Islet of Langerhans (tissue), 1 donor: ENCODE results near the gene CT45A3.
"Not testable (repeated sequence)": the region's sequence is repeated elsewhere in the genome, so short reads cannot be mapped to it uniquely, and the experiment has no call there.

Experiments
- FAIRE-seq: peaks from one replicate; lab custom pipeline; 2011; peaks lifted over from hg19 to GRCh38; lab: Jason Lieb, UNC

CT45A3 gene, protein sequence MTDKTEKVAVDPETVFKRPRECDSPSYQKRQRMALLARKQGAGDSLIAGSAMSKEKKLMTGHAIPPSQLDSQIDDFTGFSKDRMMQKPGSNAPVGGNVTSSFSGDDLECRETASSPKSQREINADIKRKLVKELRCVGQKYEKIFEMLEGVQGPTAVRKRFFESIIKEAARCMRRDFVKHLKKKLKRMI

DNA sequence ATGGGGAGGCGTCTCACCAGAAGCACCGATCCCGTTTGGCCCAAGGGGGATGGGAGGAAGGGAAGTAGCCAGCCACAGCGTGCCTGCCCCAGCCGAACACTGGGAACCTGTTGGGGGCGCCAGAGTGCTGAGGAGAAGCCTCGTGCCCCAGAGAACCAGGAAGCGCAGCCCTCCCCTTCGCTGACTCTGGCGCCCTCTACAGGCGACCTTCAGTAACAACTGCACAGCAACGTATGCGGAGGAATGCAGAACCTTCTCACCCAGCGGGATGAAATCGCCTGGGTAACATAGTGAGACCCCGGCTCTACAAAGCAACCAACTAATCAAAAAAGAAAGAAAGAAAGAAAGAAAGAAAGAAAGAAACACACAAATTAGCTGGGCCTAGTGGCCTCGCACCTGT lies at the start of gene CT45A3:
Gene CT45A3 (minus strand): TSS at position 101 of the 400 bp plus-strand sequence. CDS start 3,747 bp downstream, outside the sequence.
- FAIRE-seq: not testable (repeated sequence)

DNA sequence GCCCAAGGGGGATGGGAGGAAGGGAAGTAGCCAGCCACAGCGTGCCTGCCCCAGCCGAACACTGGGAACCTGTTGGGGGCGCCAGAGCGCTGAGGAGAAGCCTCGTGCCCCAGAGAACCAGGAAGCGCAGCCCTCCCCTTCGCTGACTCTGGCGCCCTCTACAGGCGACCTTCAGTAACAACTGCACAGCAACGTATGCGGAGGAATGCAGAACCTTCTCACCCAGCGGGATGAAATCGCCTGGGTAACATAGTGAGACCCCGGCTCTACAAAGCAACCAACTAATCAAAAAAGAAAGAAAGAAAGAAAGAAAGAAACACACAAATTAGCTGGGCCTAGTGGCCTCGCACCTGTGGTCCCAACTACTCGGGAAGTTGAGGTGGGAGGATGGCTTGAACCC lies 34.7 kb upstream of the CT45A3 start, which contains the start of gene CT45A6:
Gene CT45A6 (minus strand): TSS at position 101 of the 400 bp plus-strand sequence. CDS start 3,794 bp downstream, outside the sequence.
- not testable (repeated sequence) for FAIRE-seq

DNA sequence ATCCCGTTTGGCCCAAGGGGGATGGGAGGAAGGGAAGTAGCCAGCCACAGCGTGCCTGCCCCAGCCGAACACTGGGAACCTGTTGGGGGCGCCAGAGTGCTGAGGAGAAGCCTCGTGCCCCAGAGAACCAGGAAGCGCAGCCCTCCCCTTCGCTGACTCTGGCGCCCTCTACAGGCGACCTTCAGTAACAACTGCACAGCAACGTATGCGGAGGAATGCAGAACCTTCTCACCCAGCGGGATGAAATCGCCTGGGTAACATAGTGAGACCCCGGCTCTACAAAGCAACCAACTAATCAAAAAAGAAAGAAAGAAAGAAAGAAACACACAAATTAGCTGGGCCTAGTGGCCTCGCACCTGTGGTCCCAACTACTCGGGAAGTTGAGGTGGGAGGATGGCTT lies 17.4 kb upstream of the CT45A3 start, which contains the start of gene CT45A5:
Gene CT45A5 (minus strand): TSS at position 101 of the 400 bp plus-strand sequence. CDS start 3,774 bp downstream, outside the sequence.
- FAIRE-seq: not testable (repeated sequence)

DNA sequence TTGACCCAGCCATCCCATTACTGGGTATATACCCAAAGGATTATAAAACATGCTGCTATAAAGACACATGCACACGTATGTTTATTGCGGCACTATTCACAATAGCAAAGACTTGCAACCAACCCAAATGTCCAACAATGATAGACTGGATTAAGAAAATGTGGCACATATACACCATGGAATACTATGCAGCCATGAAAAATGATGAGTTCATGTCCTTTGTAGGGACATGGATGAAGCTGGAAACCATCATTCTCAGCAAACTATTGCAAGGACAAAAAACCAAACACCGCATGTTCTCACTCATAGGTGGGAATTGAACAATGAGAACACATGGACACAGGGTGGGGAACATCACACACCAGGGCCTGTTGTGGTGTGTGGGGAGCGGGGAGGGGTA lies 23.3 kb downstream of the CT45A3 start:
- not testable (repeated sequence) for FAIRE-seq

DNA sequence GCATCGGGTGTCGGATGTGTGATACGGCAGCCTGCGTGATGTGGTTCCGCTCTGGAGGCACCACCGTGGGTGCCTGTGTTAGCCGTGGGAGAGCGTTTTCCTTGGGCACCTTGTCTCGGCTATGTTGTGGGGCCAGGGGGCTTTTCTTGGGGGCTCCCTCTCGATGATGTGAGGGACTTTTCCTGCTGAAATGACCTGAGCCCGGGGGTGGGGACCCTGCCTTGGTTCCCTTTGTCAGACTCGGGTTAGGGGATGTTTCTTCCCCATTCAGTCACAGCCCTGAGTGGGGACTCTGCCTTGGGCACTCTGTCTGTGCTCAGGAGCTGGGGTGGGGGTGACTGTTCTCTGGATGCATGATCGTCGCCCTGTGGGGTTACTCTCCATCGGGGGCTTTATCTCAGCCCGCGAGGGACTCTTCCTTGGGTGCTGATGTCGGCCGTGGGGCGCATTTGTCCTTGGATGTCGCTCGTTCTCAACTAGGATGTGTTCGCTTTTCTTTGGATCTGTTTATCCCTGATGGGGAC lies 26.7 kb downstream of the CT45A3 start:
- no peak for FAIRE-seq

DNA sequence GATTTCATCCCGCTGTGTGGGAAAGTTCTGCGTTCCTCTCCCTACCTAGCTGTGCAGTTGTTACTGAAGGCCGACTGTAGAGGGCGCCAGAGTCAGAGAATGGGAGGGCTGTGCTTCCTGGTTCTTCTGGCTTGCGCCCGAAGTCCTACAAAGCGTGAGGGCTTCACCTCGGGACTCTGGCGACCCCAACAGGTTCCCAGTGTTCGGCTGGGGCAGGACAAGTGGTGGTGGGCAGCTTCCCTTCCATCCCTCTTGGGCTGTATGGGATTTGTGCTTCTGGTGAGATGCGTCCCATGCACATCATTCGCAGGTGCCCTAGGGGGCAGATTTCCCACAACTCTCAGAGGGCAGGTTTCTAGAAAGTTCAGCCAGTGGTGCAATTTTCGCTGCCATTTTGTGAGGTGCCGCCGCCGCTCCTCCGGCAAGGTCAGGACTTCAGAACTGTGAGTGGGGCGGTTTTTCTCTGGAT lies 27.3 kb downstream of the CT45A3 start:
- FAIRE-seq: no peak

DNA sequence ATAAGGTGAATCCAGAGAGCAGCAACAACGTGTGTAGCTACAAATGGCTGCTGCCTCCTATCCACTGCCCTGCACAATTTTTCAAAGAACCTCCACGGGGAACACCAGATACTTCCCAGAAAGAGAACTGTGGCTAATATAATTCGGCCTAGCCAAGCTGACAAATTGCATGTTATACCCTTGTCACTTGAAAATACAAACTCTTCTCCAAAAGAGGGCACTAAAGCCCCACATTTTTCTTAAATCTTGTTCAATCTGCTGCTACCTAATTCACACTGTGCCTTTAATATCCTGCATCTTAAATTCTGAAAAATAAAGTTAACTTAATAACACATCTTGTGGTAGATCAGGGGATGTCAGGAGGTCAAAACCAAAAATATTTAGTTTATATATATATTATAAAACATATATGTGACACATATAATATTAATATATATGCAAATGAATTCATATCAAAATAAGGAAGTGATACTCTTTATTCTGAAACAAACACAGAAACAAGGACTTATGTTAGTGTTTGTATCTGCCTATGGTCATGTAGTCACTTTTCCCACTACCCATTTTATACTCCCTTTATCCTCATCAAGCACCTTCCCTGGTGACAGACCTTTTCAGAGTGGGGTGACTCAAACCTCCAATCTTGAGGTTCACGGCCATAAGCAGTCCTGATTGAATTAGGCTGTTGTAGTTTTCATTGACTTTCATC lies 30.5 kb downstream of the CT45A3 start:
- FAIRE-seq: no peak

DNA sequence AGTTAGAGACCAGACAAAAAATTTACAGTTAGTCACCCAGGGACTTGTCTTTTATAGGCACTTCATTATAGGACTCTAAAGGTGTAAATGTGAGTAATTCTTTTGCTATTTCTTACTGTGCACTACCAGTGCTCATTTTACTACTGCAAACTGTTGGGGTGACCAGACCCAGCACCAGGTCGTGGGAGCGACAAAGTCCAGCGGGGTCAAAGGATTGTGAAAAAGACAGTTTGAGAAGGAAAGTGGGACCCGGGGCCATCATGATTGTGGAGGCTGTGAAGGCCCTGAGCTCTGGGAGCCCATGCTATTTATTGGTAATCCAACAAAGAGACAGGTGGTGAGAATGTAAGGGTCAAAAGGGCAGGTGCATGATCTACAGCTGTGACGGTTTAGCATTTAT lies 33.3 kb downstream of the CT45A3 start:
- not testable (repeated sequence) for FAIRE-seq

DNA sequence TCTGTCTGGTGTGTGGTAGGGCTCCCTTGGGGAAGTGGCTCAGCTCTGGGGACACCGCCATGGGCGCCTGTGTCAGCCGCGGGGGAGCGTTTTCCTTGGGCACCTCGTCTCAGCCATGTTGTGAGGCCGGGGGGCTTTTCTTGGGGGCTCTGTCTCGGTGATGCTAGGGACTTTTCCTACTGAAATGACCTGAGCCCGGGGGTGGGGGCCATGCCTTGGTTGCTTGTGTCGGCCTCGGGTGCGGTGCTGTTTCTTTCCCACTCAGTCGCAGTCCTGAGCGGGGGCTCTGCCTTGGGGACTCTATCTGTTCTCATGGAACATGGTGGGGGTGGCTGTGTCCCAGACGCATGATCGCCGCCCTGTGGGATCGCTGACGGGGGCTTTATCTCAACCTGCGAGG lies 54.2 kb downstream of the CT45A3 start:
- no peak for FAIRE-seq

DNA sequence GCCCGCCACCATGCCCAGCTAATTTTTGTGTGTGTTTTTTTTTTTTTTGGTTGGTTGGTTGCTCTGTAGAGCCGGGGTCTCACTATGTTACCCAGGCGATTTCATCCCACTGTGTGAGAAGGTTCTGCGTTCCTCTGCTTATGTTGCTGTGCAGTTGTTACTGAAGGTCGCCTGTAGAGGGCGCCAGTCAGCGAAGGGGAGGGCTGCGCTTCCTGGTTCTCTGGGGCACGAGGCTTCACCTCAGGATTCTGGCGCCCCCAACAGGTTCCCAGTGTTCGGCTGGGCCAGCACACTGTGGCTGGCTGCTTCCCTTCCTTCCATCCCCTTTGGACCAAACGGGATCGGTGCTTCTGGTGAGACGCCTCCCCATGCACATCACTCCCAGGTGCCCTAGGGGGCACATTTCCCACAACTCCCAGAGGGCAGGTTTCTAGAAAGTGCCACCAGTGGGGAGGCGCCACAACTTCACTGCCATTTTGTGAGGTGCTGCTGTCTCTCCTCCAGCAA lies 54.8 kb downstream of the CT45A3 start, which contains the start of gene CT45A1:
Gene CT45A1 (plus strand): TSS at position 457 of the 507 bp plus-strand sequence. CDS start 5,302 bp downstream, outside the sequence.
- FAIRE-seq: not testable (repeated sequence)
